ENCODE data around the gene SEPTIN10. TPM values are rescaled to one million over a fixed set of nuclear protein-coding genes. Genes with fewer than 3 reads are reported as not detected.
A peak's percentile ranks its signal among the peaks of the same experiment; 100 is the strongest.

SEPTIN10 gene
- total RNA-seq, 1 experiment from 2014 or later, result 92.5 TPM

- Histone ChIP-seq H3K18ac (ENCODE audit: insufficient read length, low read depth, low read length) (peak overlapping the region; percentile 60), H3K4me1 (ENCODE audit: insufficient read depth, low read length) (no peaks in the 10 kb centered on the region; the same call in 1 of the 2 replicates), H3K79me2 (ENCODE audit: insufficient read depth, low read length) (peaks cover 24% of the 10 kb centered on the region; the same call in 1 of the 2 replicates), H3K23ac (ENCODE audit: insufficient read length, low read depth, low read length) (no peak overlapping the region), H4K91ac (ENCODE audit: insufficient read length, low read depth, low read length) (no peak overlapping the region), H3K56ac (ENCODE audit: insufficient read length, low read depth, low read length) (no peak overlapping the region), H3K14ac (ENCODE audit: insufficient read depth, low read length) (peak overlapping the region; percentile 37), H3K4me2 (ENCODE audit: insufficient read depth, insufficient read length, low read length) (peak overlapping the region; percentile 55), H2BK12ac (ENCODE audit: insufficient read length, low read depth, low read length) (no peak overlapping the region), H2BK5ac (ENCODE audit: insufficient read length, low read length) (no peak overlapping the region), H3K79me1 (ENCODE audit: insufficient read depth, low read depth, low read length, poor library complexity, severe bottlenecking) (no peaks in the 10 kb centered on the region), H3K23me2 (ENCODE audit: insufficient read length, low read depth, low read length, poor library complexity, severe bottlenecking) (peaks cover 19% of the 10 kb centered on the region), H2BK120ac (ENCODE audit: low read depth, low read length, poor library complexity, severe bottlenecking) (no peak overlapping the region), H3K27ac (ENCODE audit: insufficient read length, low read depth, low read length) (no peak overlapping the region), H2BK20ac (ENCODE audit: low read depth, low read length, poor library complexity, severe bottlenecking) (no peak overlapping the region), H4K8ac (replicated peaks; ENCODE audit: insufficient read length, low read depth, low read length) (no peak overlapping the region), H3K9me3 (ENCODE audit: control insufficient read depth, low read depth, low read length) (no peaks in the 10 kb centered on the region), H3T11ph (ENCODE audit: low read length) (no peak overlapping the region), H2BK15ac (ENCODE audit: low read depth, low read length) (no peak overlapping the region), H4K20me1 (ENCODE audit: control insufficient read depth, insufficient read depth, insufficient read length) (no peaks in the 10 kb centered on the region), H2AFZ (ENCODE audit: low read length) (no peak overlapping the region), H4K5ac (ENCODE audit: insufficient read length, low read depth, low read length) (peak overlapping the region; percentile 41), H3K9ac (ENCODE audit: extremely low read depth, insufficient read length, low read length) (peak overlapping the region; percentile 66), H3K27me3 (ENCODE audit: insufficient read depth, low read length) (peaks cover 3% of the 10 kb centered on the region; the same call in 1 of the 2 replicates), H3K4ac (ENCODE audit: low read depth, low read length) (no peak overlapping the region), H2AK5ac (ENCODE audit: insufficient read length, low read length) (no peak overlapping the region)
- WGBS (ENCODE audit: extremely low coverage, insufficient read length, low lambda C conversion rate), result no CpG with 5 or more reads among the region's 90 CpGs
- Mint-ChIP-seq H3K27me3 (ENCODE audit: low read depth) (peaks cover 7% of the 10 kb centered on the region; the same call in 1 of the 2 replicates), H3K4me1 (peaks cover 32 to 33% of the 10 kb centered on the region in 2 experiments), H3K4me3 (peak overlapping the region; percentile 86 to 91), H3K36me3 (ENCODE audit: insufficient read depth in 1 of 3, low read depth in 3 of 3) (peaks cover 0 to 4% (median 3%) of the 10 kb centered on the region in 3 experiments; a peak in 3 of 7 replicates), H3K9me3 (no peaks in the 10 kb centered on the region), H3K27ac (peak overlapping the region in 1 of 3 experiments; percentile 57; a peak in 2 of 7 replicates)
- TF ChIP-seq CTCF (conservative IDR thresholded peaks at IDR 0.05), result no peak
- DNase-seq, result peak; percentile 50
Measured at GRCh38 chr2:109614715-109615636, 1.2 kb upstream of the SEPTIN10 start.
